AG09309 (cell line): ENCODE measurements around the gene PIGQ.
A peak's percentile ranks its signal among the peaks of the same experiment; 100 is the strongest.

Source experiments
- DNase-seq: peaks from one replicate; pipeline ENCODE4 v3.0.0-alpha.2; 2010; ENCODE audit warnings: low read depth
- H3K4me3 ChIP-seq: 2 replicates; pipeline ENCODE4 v1.5.1; 2011; ENCODE audit warnings: mild to moderate bottlenecking, low read depth, low read length, moderate library complexity; ENCODE audit not compliant: control insufficient read depth
- CTCF ChIP-seq: IDR thresholded peaks from 2 replicates; pipeline ENCODE4 v1.5.1; 2011; ENCODE audit warnings: mild to moderate bottlenecking, low read depth, low read length, inconsistent platforms; ENCODE audit not compliant: insufficient read depth, control insufficient read depth; ENCODE audit errors: missing control alignments

PIGQ gene

GRCh38 chr16:589658-590187 lies 20.0 kb downstream of the PIGQ start, which contains the start of gene RAB40C:
Gene RAB40C (plus strand): TSS chr16:590066. CDS start chr16:590292, 226 bp downstream.
- peak within 1 kb of the TSS; percentile 83 for H3K4me3 ChIP-seq
- peak; percentile 93 for DNase-seq
- peak; percentile 19 for TF ChIP-seq CTCF

- TF ChIP-seq CTCF: no peak
- H3K4me3 ChIP-seq: peak overlapping the region; percentile 59
- DNase-seq: no peak
These were observed 20.5 kb downstream of the PIGQ start for GRCh38 chr16:590188-590814.

- no peak for TF ChIP-seq CTCF
- DNase-seq: no peak
- H3K4me3 ChIP-seq: peak overlapping the region; percentile 59
These were observed 21.0 kb downstream of the PIGQ start for GRCh38 chr16:590815-591200.

GRCh38 chr16:591231-591630 lies 21.5 kb downstream of the PIGQ start:
- H3K4me3 ChIP-seq: peak overlapping the region; percentile 59
- no peak for TF ChIP-seq CTCF
- no peak for DNase-seq

- TF ChIP-seq CTCF: no peak
- no peak overlapping the region for H3K4me3 ChIP-seq
- DNase-seq: no peak
These were observed 22.2 kb downstream of the PIGQ start for GRCh38 chr16:591892-592517.

GRCh38 chr16:592518-593306 lies 22.9 kb downstream of the PIGQ start:
- TF ChIP-seq CTCF: no peak
- H3K4me3 ChIP-seq: no peak overlapping the region
- no peak for DNase-seq
